ENCODE results near the gene TBC1D22A. TPM values are rescaled to one million over a fixed set of nuclear protein-coding genes. Genes with fewer than 3 reads are reported as not detected.

Gene TBC1D22A
- polyA plus RNA-seq, 1 donor (not counting 4 experiments of a cell fraction or from before 2014, with no cell fraction given), result 20.9 TPM

DNA sequence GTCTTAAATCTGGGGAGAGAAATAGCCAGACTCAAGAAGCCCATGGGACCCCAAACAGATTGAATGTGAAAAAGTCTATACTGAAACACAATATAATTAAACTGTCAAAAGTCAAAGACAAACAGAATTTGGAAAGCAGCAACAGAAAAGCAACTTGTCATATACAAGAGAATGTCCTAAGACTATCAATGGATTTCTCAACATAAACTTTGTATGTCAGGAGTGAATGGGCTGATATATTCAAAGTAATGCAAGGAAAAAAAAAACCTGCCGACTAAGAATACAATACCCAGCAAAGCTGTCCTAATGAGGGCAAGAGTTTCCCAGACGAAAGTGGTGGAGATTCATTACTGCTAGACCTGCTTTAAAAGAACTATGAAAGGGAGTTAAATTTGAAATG, 73.2 kb downstream of the TBC1D22A start:
- Histone ChIP-seq H3K4me1 (ENCODE audit: control insufficient read depth, extremely low read depth, insufficient read depth, low read length) (peaks cover 6% of the 10 kb centered on the region), H2AFZ (ENCODE audit: control insufficient read depth, low read length) (no peak overlapping the region), H4K20me1 (ENCODE audit: control insufficient read depth, extremely low read depth, insufficient read depth, low read length) (no peaks in the 10 kb centered on the region), H3K9ac (ENCODE audit: control insufficient read depth, extremely low read depth, insufficient read depth, low read length) (no peak overlapping the region), H3K9me1 (ENCODE audit: control insufficient read depth, extremely low read depth, insufficient read depth, low read length) (no peaks in the 10 kb centered on the region), H3K36me3 (ENCODE audit: control insufficient read depth in 2 of 2, extremely low read depth in 1 of 2, insufficient read depth in 2 of 2, low read length in 2 of 2) (peaks cover 0 to 2% of the 10 kb centered on the region in 2 experiments), H3K4me2 (ENCODE audit: control insufficient read depth, extremely low read depth, insufficient read depth, low read depth, low read length) (no peak overlapping the region), H3K27me3 (ENCODE audit: control insufficient read depth, extremely low read depth, insufficient read depth, low read length) (no peaks in the 10 kb centered on the region), H3K4me3 (ENCODE audit: control insufficient read depth in 2 of 3, extremely low read depth in 1 of 3, insufficient read depth in 2 of 3, low read depth in 1 of 3, low read length in 3 of 3) (no peak overlapping the region), H3K79me2 (ENCODE audit: control insufficient read depth, insufficient read depth, low read length) (peaks cover 16% of the 10 kb centered on the region), H3K27ac (ENCODE audit: control insufficient read depth, insufficient read depth, low read length) (no peak overlapping the region), H3K9me3 (ENCODE audit: control insufficient read depth, low read depth, low read length) (no peaks in the 10 kb centered on the region)
- no peak for TF ChIP-seq EZH2 (IDR thresholded peaks at IDR 0.05; ENCODE audit: low read length)
- TF ChIP-seq, protein P1, sequence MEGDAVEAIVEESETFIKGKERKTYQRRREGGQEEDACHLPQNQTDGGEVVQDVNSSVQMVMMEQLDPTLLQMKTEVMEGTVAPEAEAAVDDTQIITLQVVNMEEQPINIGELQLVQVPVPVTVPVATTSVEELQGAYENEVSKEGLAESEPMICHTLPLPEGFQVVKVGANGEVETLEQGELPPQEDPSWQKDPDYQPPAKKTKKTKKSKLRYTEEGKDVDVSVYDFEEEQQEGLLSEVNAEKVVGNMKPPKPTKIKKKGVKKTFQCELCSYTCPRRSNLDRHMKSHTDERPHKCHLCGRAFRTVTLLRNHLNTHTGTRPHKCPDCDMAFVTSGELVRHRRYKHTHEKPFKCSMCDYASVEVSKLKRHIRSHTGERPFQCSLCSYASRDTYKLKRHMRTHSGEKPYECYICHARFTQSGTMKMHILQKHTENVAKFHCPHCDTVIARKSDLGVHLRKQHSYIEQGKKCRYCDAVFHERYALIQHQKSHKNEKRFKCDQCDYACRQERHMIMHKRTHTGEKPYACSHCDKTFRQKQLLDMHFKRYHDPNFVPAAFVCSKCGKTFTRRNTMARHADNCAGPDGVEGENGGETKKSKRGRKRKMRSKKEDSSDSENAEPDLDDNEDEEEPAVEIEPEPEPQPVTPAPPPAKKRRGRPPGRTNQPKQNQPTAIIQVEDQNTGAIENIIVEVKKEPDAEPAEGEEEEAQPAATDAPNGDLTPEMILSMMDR (optimal IDR thresholded peaks at IDR 0.05 in 1 of 3, IDR thresholded peaks at IDR 0.05 in 1 of 3, conservative IDR thresholded peaks at IDR 0.05 in 1 of 3; ENCODE audit: extremely low read depth in 1 of 3, insufficient read depth in 2 of 3, low read length in 3 of 3), result no peak
- FAIRE-seq, result no peak
- dilution Hi-C loops (cut with MboI; ENCODE audit: extremely low pct_ligation_motif_present, low sequenced_read_pairs), result no loop called here
- no peak for DNase-seq (ENCODE audit: low read depth, low spot score)

DNA sequence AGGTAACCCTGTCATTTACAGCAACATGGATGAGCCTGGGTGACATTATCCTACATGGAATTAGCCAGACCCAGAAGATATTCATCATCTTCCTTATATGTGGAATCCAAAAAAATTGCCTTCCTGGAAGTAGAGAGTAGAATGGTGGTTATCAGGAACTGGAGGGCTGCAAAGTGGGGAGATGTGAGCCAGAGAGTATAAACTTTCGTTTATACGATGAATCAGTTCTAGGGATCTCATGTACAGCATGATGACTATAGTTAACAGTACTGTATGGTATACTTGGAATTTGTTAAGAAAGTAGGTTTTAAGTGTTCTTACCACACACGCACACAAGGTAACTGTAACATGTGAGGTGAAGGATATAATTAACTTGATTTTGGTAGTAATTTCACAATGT, 79.1 kb downstream of the TBC1D22A start:
- H3K36me3 ChIP-seq (ENCODE audit: control insufficient read depth in 2 of 2, extremely low read depth in 1 of 2, insufficient read depth in 2 of 2, low read length in 2 of 2), result no peaks in the 10 kb centered on the region
- H3K9me3 ChIP-seq (ENCODE audit: control insufficient read depth, low read depth, low read length), result no peaks in the 10 kb centered on the region
- H2AFZ ChIP-seq (ENCODE audit: control insufficient read depth, low read length), result no peak overlapping the region
- TF ChIP-seq, protein P1 (optimal IDR thresholded peaks at IDR 0.05 in 1 of 3, IDR thresholded peaks at IDR 0.05 in 1 of 3, conservative IDR thresholded peaks at IDR 0.05 in 1 of 3; ENCODE audit: extremely low read depth in 1 of 3, insufficient read depth in 2 of 3, low read length in 3 of 3), result no peak
- no peak for TF ChIP-seq EZH2 (IDR thresholded peaks at IDR 0.05; ENCODE audit: low read length)
- H3K9me1 ChIP-seq (ENCODE audit: control insufficient read depth, extremely low read depth, insufficient read depth, low read length), result no peaks in the 10 kb centered on the region
- dilution Hi-C loops (cut with MboI; ENCODE audit: extremely low pct_ligation_motif_present, low sequenced_read_pairs), result no loop called here
- no peak overlapping the region for H3K27ac ChIP-seq (ENCODE audit: control insufficient read depth, insufficient read depth, low read length)
- no peak for FAIRE-seq
- peaks cover 2% of the 10 kb centered on the region for H4K20me1 ChIP-seq (ENCODE audit: control insufficient read depth, extremely low read depth, insufficient read depth, low read length)
- no peak overlapping the region for H3K4me3 ChIP-seq (ENCODE audit: control insufficient read depth in 2 of 3, extremely low read depth in 1 of 3, insufficient read depth in 2 of 3, low read depth in 1 of 3, low read length in 3 of 3)
- H3K79me2 ChIP-seq (ENCODE audit: control insufficient read depth, insufficient read depth, low read length), result peaks cover 21% of the 10 kb centered on the region
- no peak overlapping the region for H3K9ac ChIP-seq (ENCODE audit: control insufficient read depth, extremely low read depth, insufficient read depth, low read length)
- no peak for DNase-seq (ENCODE audit: low read depth, low spot score)
- no peaks in the 10 kb centered on the region for H3K27me3 ChIP-seq (ENCODE audit: control insufficient read depth, extremely low read depth, insufficient read depth, low read length)
- peaks cover 45% of the 10 kb centered on the region for H3K4me1 ChIP-seq (ENCODE audit: control insufficient read depth, extremely low read depth, insufficient read depth, low read length)
- H3K4me2 ChIP-seq (ENCODE audit: control insufficient read depth, extremely low read depth, insufficient read depth, low read depth, low read length), result no peak overlapping the region

All from keratinocyte (primary cell).